Natural killer cell (primary cell): Measurements from ENCODE around the gene PRSS57. TPM values are rescaled to one million over a fixed set of nuclear protein-coding genes. Genes with fewer than 3 reads are reported as not detected.

Experiments
- ATAC-seq, 3 donors: fragments of 150-1000 bp in 2 of 3; fragments of 200-7000 bp in 1 of 3; cut with Tn5 transposase; 1 replicate in 1 of 3; 2 replicates in 2 of 3; pipeline ENCODE4 v1.10.0; 2021; ENCODE audit warnings: mild to moderate bottlenecking in 2 of 3, moderate library complexity in 2 of 3
- DNase-seq, 2 donors: peaks; one replicate each; pipeline versions ENCODE4 v3.0.0 to v3.0.0-alpha.2; 2013 to 2021; ENCODE audit warnings: mixed read lengths in 1 of 2
- H3K27ac ChIP-seq: one replicate; pipeline ENCODE4 v1.5.1; 2013; ENCODE audit warnings: mild to moderate bottlenecking, low read length
- H3K27me3 ChIP-seq: one replicate; pipeline ENCODE4 v1.6.1; 2013; ENCODE audit warnings: low read length; ENCODE audit not compliant: control insufficient read depth, insufficient read depth
- H3K36me3 ChIP-seq: one replicate; pipeline ENCODE4 v1.6.1; 2013; ENCODE audit warnings: low read length; ENCODE audit not compliant: control insufficient read depth, insufficient read depth
- H3K4me1 ChIP-seq: one replicate; pipeline ENCODE4 v1.6.1; 2013; ENCODE audit warnings: low read length; ENCODE audit not compliant: control insufficient read depth, insufficient read depth
- H3K4me3 ChIP-seq: one replicate; pipeline ENCODE4 v1.5.1; 2013; ENCODE audit warnings: low read length
- H3K9me3 ChIP-seq: one replicate; pipeline ENCODE4 v1.6.1; 2013; ENCODE audit warnings: low read length; ENCODE audit not compliant: control insufficient read depth, insufficient read depth
- H3K27ac Mint-ChIP-seq, 2 donors: one replicate each; pipeline ENCODE4 v1.8.0; 2022; ENCODE audit warnings: mild to moderate bottlenecking in 2 of 2, mixed read lengths in 2 of 2, moderate library complexity in 1 of 2
- H3K27me3 Mint-ChIP-seq, 2 donors: one replicate each; pipeline ENCODE4 v1.8.0; 2022; ENCODE audit warnings: low read depth in 2 of 2, mixed read lengths in 2 of 2
- H3K36me3 Mint-ChIP-seq: one replicate; pipeline ENCODE4 v1.8.0; 2022; ENCODE audit warnings: mixed read lengths
- H3K4me1 Mint-ChIP-seq, 2 donors: one replicate each; pipeline ENCODE4 v1.8.0; 2022; ENCODE audit warnings: mixed read lengths in 2 of 2
- H3K4me3 Mint-ChIP-seq: one replicate; pipeline ENCODE4 v1.8.0; 2022; ENCODE audit warnings: mild to moderate bottlenecking, moderate library complexity, mixed read lengths
- H3K9me3 Mint-ChIP-seq, 2 donors: one replicate each; pipeline ENCODE4 v1.8.0; 2022; ENCODE audit warnings: mixed read lengths in 2 of 2
- WGBS: methylation state at CpG from one replicate; pipeline ENCODE4 v1.1.7; 2013; ENCODE audit warnings: missing lambda C conversion rate; ENCODE audit not compliant: insufficient coverage; 5-methylcytosine and 5-hydroxymethylcytosine counted together
- intact Hi-C: fragments of 100-400 bp; cut with micrococcal nuclease; formaldehyde crosslinking; loops from one replicate; pipeline ENCODE4 v1.14.2; 2022
- total RNA-seq, 4 donors: library from RNA; stranded (reverse); fragments of 120-200 nt in 1 of 4; gene quantifications; one replicate each; pipeline versions ENCODE4 v1.2.3 to v1.2.4, GENCODE V29; 2013 to 2022
- TF ChIP-seq, protein P1 (sequence below): fragments of 200-600 bp; IDR thresholded peaks from one replicate; pipeline ENCODE4 v1.8.0; 2022; ENCODE audit warnings: antibody characterized with exemption

PRSS57 gene
- total RNA-seq, 3 donors from 2014 or later (not counting 1 experiment from before 2014, with no cell fraction given): 1.5 to 11.7 (median 4.5) TPM

- Mint-ChIP-seq H3K27ac (peak overlapping the region in 1 of 2 donors; percentile 38), H3K36me3 (no peaks in the 10 kb centered on the region), H3K4me3 (no peak overlapping the region), H3K9me3 (no peaks in the 10 kb centered on the region), H3K4me1 (peaks cover 7 to 20% of the 10 kb centered on the region in 2 donors), H3K27me3 (no peaks in the 10 kb centered on the region)
- Histone ChIP-seq H3K36me3 (peaks cover 15% of the 10 kb centered on the region), H3K27ac (no peak overlapping the region), H3K4me1 (peaks cover 17% of the 10 kb centered on the region), H3K27me3 (no peaks in the 10 kb centered on the region), H3K9me3 (no peaks in the 10 kb centered on the region), H3K4me3 (no peak overlapping the region)
- WGBS: 83% methylated on average over 70 of the region's 70 CpGs
- TF ChIP-seq, protein P1, sequence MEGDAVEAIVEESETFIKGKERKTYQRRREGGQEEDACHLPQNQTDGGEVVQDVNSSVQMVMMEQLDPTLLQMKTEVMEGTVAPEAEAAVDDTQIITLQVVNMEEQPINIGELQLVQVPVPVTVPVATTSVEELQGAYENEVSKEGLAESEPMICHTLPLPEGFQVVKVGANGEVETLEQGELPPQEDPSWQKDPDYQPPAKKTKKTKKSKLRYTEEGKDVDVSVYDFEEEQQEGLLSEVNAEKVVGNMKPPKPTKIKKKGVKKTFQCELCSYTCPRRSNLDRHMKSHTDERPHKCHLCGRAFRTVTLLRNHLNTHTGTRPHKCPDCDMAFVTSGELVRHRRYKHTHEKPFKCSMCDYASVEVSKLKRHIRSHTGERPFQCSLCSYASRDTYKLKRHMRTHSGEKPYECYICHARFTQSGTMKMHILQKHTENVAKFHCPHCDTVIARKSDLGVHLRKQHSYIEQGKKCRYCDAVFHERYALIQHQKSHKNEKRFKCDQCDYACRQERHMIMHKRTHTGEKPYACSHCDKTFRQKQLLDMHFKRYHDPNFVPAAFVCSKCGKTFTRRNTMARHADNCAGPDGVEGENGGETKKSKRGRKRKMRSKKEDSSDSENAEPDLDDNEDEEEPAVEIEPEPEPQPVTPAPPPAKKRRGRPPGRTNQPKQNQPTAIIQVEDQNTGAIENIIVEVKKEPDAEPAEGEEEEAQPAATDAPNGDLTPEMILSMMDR: no peak
- ATAC-seq (no peak), DNase-seq (no peak)
- intact Hi-C loops: no loop called here
Measured at GRCh38 chr19:642767-643727, 52.2 kb downstream of the PRSS57 start.

- Mint-ChIP-seq H3K9me3 (no peaks in the 10 kb centered on the region), H3K36me3 (no peaks in the 10 kb centered on the region), H3K4me1 (peaks cover 7 to 20% of the 10 kb centered on the region in 2 donors), H3K27me3 (no peaks in the 10 kb centered on the region), H3K27ac (no peak overlapping the region), H3K4me3 (no peak overlapping the region)
- TF ChIP-seq, protein P1: no peak
- intact Hi-C loops: no loop called here
- DNase-seq (no peak), ATAC-seq (no peak)
- Histone ChIP-seq H3K36me3 (peaks cover 5% of the 10 kb centered on the region), H3K4me3 (no peak overlapping the region), H3K27me3 (no peaks in the 10 kb centered on the region), H3K4me1 (peaks cover 17% of the 10 kb centered on the region), H3K9me3 (no peaks in the 10 kb centered on the region), H3K27ac (no peak overlapping the region)
- 85% methylated on average over 17 of the region's 17 CpGs for WGBS
Measured at GRCh38 chr19:641702-642101, 53.5 kb downstream of the PRSS57 start.

DNA sequence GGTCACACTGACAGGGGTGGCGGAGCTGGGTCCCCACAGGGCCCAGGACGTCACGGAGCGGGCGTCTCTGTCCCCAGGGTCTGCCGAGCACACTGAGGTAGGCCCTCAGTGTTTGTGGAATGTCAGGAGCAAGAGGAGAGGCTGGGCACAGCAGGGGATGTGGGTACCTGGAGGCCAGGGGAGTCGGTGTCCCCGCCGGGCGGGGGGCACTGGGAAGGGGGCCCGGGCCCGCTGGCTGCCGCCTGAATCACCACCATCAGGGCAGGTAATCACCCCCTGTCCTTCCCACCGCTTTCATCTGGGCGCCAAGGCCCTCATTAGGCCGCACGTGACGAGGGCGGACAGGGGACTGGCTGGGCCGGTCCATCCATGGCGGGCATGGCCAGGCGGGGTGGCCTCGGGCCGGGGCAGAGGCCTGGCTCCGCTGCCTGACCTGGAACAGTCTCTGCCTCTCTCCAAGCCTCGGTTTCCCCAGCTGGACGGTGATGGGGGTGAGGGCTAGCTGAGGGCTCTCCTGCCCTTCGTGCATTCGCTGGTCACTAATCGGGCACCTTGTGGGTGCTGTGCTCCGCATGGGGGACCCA lies 54.6 kb downstream of the PRSS57 start:
- Mint-ChIP-seq H3K36me3 (no peaks in the 10 kb centered on the region), H3K4me1 (peaks cover 7 to 16% of the 10 kb centered on the region in 2 donors), H3K27me3 (no peaks in the 10 kb centered on the region), H3K4me3 (no peak overlapping the region), H3K27ac (peak overlapping the region in 1 of 2 donors; percentile 95), H3K9me3 (no peaks in the 10 kb centered on the region)
- TF ChIP-seq, protein P1: no peak
- Histone ChIP-seq H3K4me1 (peaks cover 17% of the 10 kb centered on the region), H3K27ac (no peak overlapping the region), H3K4me3 (no peak overlapping the region), H3K27me3 (no peaks in the 10 kb centered on the region), H3K36me3 (no peaks in the 10 kb centered on the region), H3K9me3 (no peaks in the 10 kb centered on the region)
- WGBS: 95% methylated on average over 31 of the region's 31 CpGs
- DNase-seq (no peak), ATAC-seq (no peak)
- intact Hi-C loops: no loop called here
